ENCODE data around the gene WSB1.

The WSB1 gene

DNA sequence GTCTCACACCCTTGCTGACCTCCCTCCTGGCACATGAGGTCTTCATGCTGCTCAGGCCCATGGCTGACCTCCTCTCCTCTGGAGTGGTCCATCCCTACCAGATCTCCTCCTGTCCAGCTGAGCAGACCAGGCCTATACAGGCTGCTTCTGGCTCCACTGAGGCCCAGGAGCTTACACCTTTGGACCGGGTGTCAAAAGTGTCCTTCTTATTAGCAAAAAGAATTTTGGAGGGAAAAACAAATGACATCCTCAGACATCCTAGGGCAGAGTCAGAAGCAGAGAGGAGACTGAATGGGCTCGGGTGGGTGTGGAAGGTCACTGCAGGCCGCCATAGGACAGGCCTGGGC is 38.1 kb downstream of the WSB1 start:
- DNase-seq (ENCODE audit: low read depth in 1 of 2, low spot score in 1 of 2): no peak
- H3K27ac ChIP-seq (replicated peaks): peak overlapping the region; percentile 72
- H3K27me3 ChIP-seq (ENCODE audit: insufficient read depth, poor library complexity, severe bottlenecking): no peaks in the 10 kb centered on the region
- no peak overlapping the region for H3K4me3 ChIP-seq (replicated peaks; ENCODE audit: insufficient read depth, low read length)
- TF ChIP-seq, protein P1, sequence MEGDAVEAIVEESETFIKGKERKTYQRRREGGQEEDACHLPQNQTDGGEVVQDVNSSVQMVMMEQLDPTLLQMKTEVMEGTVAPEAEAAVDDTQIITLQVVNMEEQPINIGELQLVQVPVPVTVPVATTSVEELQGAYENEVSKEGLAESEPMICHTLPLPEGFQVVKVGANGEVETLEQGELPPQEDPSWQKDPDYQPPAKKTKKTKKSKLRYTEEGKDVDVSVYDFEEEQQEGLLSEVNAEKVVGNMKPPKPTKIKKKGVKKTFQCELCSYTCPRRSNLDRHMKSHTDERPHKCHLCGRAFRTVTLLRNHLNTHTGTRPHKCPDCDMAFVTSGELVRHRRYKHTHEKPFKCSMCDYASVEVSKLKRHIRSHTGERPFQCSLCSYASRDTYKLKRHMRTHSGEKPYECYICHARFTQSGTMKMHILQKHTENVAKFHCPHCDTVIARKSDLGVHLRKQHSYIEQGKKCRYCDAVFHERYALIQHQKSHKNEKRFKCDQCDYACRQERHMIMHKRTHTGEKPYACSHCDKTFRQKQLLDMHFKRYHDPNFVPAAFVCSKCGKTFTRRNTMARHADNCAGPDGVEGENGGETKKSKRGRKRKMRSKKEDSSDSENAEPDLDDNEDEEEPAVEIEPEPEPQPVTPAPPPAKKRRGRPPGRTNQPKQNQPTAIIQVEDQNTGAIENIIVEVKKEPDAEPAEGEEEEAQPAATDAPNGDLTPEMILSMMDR (IDR thresholded peaks at IDR 0.05; ENCODE audit: insufficient read depth, low read length): no peak
- TF ChIP-seq, protein P2, sequence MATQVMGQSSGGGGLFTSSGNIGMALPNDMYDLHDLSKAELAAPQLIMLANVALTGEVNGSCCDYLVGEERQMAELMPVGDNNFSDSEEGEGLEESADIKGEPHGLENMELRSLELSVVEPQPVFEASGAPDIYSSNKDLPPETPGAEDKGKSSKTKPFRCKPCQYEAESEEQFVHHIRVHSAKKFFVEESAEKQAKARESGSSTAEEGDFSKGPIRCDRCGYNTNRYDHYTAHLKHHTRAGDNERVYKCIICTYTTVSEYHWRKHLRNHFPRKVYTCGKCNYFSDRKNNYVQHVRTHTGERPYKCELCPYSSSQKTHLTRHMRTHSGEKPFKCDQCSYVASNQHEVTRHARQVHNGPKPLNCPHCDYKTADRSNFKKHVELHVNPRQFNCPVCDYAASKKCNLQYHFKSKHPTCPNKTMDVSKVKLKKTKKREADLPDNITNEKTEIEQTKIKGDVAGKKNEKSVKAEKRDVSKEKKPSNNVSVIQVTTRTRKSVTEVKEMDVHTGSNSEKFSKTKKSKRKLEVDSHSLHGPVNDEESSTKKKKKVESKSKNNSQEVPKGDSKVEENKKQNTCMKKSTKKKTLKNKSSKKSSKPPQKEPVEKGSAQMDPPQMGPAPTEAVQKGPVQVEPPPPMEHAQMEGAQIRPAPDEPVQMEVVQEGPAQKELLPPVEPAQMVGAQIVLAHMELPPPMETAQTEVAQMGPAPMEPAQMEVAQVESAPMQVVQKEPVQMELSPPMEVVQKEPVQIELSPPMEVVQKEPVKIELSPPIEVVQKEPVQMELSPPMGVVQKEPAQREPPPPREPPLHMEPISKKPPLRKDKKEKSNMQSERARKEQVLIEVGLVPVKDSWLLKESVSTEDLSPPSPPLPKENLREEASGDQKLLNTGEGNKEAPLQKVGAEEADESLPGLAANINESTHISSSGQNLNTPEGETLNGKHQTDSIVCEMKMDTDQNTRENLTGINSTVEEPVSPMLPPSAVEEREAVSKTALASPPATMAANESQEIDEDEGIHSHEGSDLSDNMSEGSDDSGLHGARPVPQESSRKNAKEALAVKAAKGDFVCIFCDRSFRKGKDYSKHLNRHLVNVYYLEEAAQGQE (IDR thresholded peaks at IDR 0.05; ENCODE audit: insufficient replicate concordance, low read depth): no peak
- TF ChIP-seq SPI1 (IDR thresholded peaks at IDR 0.05; ENCODE audit: borderline replicate concordance, low read depth) (no peak), GABPA (IDR thresholded peaks at IDR 0.05; ENCODE audit: low read depth) (no peak), POLR2AphosphoS5 (IDR thresholded peaks at IDR 0.05; ENCODE audit: low read depth) (no peak)

- H3K27me3 ChIP-seq (ENCODE audit: insufficient read depth, poor library complexity, severe bottlenecking): no peaks in the 10 kb centered on the region
- peak overlapping the region; percentile 48 for H3K4me3 ChIP-seq (replicated peaks; ENCODE audit: insufficient read depth, low read length)
- peak overlapping the region; percentile 72 for H3K27ac ChIP-seq (replicated peaks)
- peak; percentile 94 to 97 for DNase-seq (ENCODE audit: low read depth in 1 of 2, low spot score in 1 of 2)
- no peak; the same call in 1 of the 2 replicates for TF ChIP-seq POLR2AphosphoS5 (IDR thresholded peaks at IDR 0.05; ENCODE audit: low read depth)
- TF ChIP-seq, protein P1 (IDR thresholded peaks at IDR 0.05; ENCODE audit: insufficient read depth, low read length): peak; percentile 43
These were observed 38.8 kb downstream of the WSB1 start for GRCh38 chr17:27332485-27333409.

DNA sequence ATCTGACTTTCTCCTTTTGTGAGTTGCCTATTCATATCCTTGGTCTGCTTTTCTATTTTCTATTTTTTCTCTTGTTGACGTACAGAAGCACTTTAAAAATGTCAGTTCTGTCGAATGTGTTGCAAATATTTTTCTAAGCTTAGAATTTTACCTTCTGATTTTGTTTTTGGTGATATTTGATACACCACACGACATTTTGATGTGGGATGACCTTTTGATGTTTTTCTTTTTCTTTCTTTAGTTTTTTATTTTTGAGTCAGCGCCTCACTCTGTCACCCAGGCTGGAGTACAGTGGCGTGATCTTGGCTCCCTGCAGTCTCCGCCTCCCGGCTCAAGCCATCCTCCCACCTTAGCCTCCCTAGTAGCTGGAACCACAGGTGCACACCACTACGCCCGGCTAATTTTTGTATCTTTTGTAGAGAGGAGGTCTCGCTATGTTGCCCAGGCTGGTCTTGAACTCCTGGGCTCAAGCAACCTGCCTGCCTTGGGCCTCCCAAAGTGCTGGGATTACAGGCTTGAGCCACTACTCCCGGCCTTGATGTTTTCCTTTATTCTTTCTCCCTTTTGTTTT is 39.6 kb downstream of the WSB1 start:
- peak overlapping the region; percentile 72 for H3K27ac ChIP-seq (replicated peaks)
- TF ChIP-seq POLR2AphosphoS5 (IDR thresholded peaks at IDR 0.05; ENCODE audit: low read depth) (no peak), SPI1 (IDR thresholded peaks at IDR 0.05; ENCODE audit: borderline replicate concordance, low read depth) (no peak), GABPA (IDR thresholded peaks at IDR 0.05; ENCODE audit: low read depth) (no peak)
- TF ChIP-seq, protein P2 (IDR thresholded peaks at IDR 0.05; ENCODE audit: insufficient replicate concordance, low read depth): no peak
- TF ChIP-seq, protein P1 (IDR thresholded peaks at IDR 0.05; ENCODE audit: insufficient read depth, low read length): no peak
- DNase-seq (ENCODE audit: low read depth in 1 of 2, low spot score in 1 of 2): no peak

More for the DNA sequence above, 39.6 kb downstream of the WSB1 start:
- Histone ChIP-seq H3K27me3 (ENCODE audit: insufficient read depth, poor library complexity, severe bottlenecking) (no peaks in the 10 kb centered on the region), H3K4me3 (replicated peaks; ENCODE audit: insufficient read depth, low read length) (peak overlapping the region; percentile 48)
